ENCODE measurements around the gene SKI.
"Not testable (repeated sequence)": the region's sequence is repeated elsewhere in the genome, so short reads cannot be mapped to it uniquely, and the experiment has no call there.

Gene SKI

GRCh38 chr1:2328676-2329455, 100.7 kb downstream of the SKI start:
- no peak for DNase-seq

- DNase-seq: no peak
Measured at GRCh38 chr1:2330035-2330434, 101.9 kb downstream of the SKI start.

GRCh38 chr1:2330519-2331199, 102.5 kb downstream of the SKI start:
- no peak for DNase-seq

- DNase-seq: no peak
Measured at GRCh38 chr1:2331200-2331544, 103.1 kb downstream of the SKI start.

GRCh38 chr1:2331580-2331979, 103.5 kb downstream of the SKI start:
- DNase-seq: not testable (repeated sequence)

- DNase-seq: no peak
Measured at GRCh38 chr1:2334366-2334765, 106.2 kb downstream of the SKI start.

- DNase-seq: no peak
Measured at GRCh38 chr1:2334883-2335534, 106.9 kb downstream of the SKI start.

- DNase-seq: no peak
Measured at GRCh38 chr1:2335721-2336455, 107.8 kb downstream of the SKI start.

GRCh38 chr1:2336499-2336898, 108.4 kb downstream of the SKI start:
- DNase-seq: no peak

- DNase-seq: no peak
Measured at GRCh38 chr1:2337081-2337480, 109.0 kb downstream of the SKI start.

- no peak for DNase-seq
Measured at GRCh38 chr1:2337501-2337900, 109.4 kb downstream of the SKI start.

GRCh38 chr1:2339206-2340085, 111.3 kb downstream of the SKI start:
- DNase-seq: no peak

- DNase-seq: no peak
Measured at GRCh38 chr1:2340086-2340917, 112.2 kb downstream of the SKI start.

- no peak for DNase-seq
Measured at GRCh38 chr1:2340918-2341254, 112.8 kb downstream of the SKI start.

GRCh38 chr1:2341706-2342383, 113.7 kb downstream of the SKI start:
- no peak for DNase-seq

- DNase-seq: no peak
Measured at GRCh38 chr1:2342384-2343022, 114.4 kb downstream of the SKI start.

GRCh38 chr1:2343023-2343935, 115.2 kb downstream of the SKI start:
- no peak for DNase-seq

- DNase-seq: no peak
Measured at GRCh38 chr1:2344121-2344681, 116.1 kb downstream of the SKI start.

GRCh38 chr1:2344744-2345296, 116.7 kb downstream of the SKI start:
- no peak for DNase-seq
